DMS 273 (cell line): ENCODE measurements around the gene GOT1.

Source experiments
- DNase-seq: peaks from one replicate; lab custom pipeline; 2025; ENCODE audit not compliant: unreplicated experiment; lab: John Stamatoyannopoulos, UW

GOT1 gene

GRCh38 chr10:99433378-99434020, 3.1 kb upstream of the GOT1 start:
- DNase-seq: peak; percentile 6

GRCh38 chr10:99432881-99433280, 2.5 kb upstream of the GOT1 start:
- no peak for DNase-seq

GRCh38 chr10:99432047-99432446, 1.6 kb upstream of the GOT1 start:
- no peak for DNase-seq

DNA sequence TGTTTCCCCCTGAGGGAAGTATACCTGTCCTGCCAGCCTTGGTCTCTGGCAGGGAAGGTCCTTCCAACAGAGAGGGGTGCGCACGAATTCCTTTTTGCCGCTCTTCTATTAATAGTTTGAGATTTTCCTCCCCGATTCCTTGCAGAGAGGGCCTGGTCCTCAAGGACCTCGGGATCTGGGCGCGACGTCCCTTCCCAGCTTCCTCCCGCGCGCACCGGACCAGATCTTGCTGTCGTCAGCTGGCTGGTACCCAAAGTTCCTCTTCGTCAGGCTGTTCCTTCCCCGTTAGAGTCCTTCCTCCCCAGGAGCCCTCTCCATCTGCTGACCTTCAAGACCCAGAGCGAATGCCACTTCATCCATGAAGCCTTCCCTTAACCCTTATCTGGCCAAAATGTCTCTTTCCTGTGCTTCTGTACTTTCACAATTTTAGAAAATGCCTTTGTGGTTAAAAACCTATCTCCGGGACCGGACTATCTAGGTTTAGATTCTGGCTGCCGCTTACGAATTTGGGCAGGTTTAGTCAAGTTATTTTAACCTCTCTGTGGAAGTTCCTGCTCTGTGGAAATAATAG, 851 bp upstream of the GOT1 start:
- DNase-seq: peak; percentile 75

DNA sequence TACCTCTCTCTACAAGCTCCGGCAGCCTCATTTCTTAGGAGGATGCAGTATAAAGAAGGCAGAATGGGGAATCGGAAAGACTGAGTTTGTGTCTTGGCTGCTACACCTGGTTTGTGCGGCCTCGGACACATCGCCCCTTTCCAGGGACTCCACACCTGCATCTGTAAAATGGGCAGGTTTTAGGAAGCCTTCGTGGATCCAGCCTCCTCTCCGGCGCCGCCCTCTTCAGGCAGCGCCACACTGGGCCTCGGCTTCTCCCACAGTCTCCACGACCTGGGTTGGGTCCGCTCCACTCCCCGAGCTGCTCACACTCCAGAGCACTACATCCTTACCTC, 341 bp downstream of the GOT1 start:
- no peak for DNase-seq

DNA sequence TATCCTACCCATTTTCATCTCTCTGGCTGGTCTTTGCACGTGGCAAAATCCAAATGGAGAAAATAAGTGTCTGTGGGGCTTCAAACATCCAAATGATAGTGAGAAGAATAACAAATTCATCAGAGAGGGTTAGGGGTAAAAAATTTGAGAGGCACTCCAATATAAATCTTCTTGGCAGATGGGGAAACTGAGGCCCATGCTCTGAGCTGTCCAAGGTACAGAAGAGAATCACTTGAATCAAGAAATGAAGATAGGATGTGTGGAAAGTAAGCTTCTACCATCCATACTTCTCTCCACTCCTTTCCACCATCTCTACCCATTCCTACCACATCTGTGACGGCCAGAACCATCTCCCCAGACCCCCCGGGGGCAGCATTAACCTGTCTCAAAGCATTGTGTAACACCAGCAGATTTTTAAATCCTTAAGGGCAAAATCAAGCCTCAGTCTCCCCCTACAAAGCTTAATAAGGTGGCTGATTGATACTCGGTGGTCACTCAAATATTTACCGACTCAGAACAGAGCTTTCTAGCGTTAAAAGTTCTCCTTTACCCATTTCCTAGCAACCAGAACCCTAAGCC, 818 bp downstream of the GOT1 start:
- peak; percentile 12 for DNase-seq

GRCh38 chr10:99427566-99428190, 2.7 kb downstream of the GOT1 start:
- DNase-seq: no peak

GRCh38 chr10:99426689-99427088, 3.7 kb downstream of the GOT1 start:
- DNase-seq: no peak

DNA sequence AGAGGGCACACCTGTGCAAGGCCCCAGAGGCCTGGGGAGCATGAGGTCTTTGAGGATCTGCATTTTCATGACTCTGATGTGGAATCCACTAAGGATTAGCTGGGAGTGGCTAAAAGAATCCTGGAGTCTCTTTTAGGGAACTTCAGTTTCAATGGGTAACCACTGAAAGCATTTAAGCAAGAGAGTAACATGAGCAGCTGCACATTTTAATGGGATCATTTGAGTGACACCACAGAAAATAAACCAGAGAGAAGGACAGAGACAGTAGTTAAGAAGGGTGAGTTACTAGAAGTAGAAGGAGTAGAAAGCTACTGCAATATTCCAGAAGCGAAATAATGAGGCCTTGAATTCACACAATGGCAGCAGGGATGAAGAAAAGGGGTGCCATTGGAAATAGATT, 5.2 kb downstream of the GOT1 start:
- no peak for DNase-seq

- no peak for DNase-seq
Measured at GRCh38 chr10:99424656-99425055, 5.8 kb downstream of the GOT1 start.

DNA sequence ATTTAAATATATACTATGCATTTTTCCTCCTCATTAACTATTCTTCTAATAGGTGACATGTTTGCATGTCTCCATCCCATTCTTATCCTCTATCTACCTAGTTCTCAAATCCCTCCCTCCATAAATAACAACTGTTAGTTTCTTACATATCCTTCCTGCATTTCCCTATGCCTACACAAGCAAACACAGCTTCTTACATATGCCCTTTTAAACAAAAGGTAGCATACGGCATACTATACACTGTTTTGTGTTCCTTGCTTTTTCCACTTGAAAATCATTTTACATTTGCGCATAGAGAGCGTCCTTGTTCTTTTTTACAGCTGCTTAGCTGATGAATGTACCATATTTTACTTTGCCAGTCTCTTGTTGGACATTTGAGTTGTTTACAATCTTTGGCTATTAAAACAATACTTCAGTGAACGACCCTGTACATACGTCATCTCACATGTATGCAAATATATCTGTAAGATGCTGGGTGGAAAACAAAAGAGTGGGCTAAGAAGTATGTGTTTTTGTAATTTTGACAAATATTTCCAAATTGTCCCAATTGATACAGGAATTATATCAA, 7.8 kb downstream of the GOT1 start:
- no peak for DNase-seq

GRCh38 chr10:99421233-99421739, 9.1 kb downstream of the GOT1 start:
- DNase-seq: no peak

GRCh38 chr10:99419688-99420087, 10.7 kb downstream of the GOT1 start:
- no peak for DNase-seq

- no peak for DNase-seq
Measured at GRCh38 chr10:99418910-99419624, 11.4 kb downstream of the GOT1 start.

DNA sequence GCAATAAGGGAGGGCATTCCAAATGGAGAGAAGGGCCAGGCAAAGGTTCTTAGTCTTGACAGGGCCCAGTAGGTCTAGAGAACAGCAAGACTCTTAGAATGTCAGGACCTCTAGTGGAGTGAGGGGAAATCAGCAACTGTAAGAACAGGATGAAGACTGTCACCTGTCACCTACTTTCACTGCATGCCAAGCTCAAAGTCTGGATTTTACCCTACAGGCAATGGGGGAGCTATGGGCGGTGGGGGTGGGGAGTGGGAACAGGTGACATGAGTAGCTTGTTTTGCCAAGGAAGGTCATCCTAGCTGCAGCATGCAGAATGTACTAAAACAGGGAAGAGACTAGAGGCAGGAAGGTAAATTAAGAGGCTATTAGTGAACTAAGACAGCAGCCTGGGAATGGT, 18.3 kb downstream of the GOT1 start:
- DNase-seq: no peak

- no peak for DNase-seq
Measured at GRCh38 chr10:99411546-99411945, 18.9 kb downstream of the GOT1 start.

DNA sequence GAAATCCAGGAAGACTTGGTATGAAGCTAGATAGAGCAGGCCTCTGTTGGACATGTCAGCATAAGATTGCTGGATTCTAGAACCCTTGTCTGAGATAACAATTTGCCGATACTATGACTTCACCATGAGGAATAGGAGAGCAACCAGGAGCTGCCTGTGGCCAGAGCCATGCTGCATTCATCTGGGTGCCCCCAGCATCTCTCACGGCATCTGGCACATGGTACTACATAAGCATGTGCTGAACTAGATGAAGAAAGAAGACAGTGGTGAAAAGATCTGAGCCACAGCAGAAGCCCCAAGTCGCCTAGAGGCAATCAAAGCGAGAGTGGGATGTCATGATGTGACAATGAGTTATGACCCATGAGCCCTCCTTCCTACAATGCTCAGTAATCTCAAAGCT, 19.5 kb downstream of the GOT1 start:
- DNase-seq: no peak

DNA sequence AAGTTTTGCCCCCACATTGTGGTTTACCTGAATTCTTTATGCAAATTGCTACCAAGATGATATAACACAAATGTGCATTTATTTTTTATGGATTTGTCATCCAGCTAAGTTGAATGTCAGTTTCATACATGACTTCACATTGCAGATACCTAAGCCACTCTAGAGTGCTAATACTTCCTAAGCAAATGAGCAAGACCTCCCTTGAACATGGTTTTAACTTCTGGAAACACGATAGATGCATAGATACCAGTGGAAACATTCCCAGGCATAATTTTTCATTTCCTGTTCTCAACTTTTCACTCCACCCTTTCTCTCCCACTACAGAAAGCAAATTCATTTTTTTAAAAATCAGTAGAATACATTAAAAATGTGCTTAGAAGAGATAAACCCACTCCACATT, 20.3 kb downstream of the GOT1 start:
- DNase-seq: no peak

DNA sequence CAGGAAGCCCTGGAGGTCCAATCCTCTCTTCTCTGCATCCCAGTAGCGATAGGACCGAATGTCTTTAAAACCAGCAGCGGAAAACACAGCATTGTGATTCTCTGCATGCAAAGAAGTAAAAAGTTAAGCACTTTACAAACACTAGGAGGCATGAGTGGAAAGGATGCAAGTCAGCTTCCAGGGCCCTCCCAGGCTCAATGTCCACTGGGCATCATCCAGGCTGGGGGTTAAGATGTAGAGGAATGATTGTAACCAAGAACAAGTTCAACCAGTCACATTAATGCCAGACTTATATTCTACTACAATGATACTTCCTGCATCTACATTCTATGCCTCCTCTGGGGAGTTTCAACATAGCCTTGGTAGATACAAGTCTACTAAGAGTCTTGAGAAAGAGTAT, 24.3 kb downstream of the GOT1 start:
- no peak for DNase-seq

DNA sequence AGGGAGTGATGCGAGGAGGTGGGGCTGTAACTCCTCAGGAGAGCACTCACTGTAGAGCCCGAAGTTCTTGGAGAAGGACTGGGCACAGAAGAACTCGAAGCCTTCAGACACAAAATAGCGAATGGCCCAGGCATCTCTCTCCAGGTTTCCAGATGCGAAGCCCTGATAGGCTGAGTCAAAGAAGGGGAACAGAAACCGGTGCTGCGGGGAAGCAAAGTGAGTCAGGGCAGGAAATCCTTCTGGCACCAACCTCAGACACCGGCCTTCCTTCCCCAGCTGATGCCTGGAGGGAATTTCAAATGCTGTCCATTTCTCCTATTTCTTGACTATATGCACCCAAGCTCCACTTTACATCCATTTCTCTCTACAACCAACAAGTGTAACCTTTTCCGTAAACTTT, 26.8 kb downstream of the GOT1 start:
- DNase-seq: no peak

DNA sequence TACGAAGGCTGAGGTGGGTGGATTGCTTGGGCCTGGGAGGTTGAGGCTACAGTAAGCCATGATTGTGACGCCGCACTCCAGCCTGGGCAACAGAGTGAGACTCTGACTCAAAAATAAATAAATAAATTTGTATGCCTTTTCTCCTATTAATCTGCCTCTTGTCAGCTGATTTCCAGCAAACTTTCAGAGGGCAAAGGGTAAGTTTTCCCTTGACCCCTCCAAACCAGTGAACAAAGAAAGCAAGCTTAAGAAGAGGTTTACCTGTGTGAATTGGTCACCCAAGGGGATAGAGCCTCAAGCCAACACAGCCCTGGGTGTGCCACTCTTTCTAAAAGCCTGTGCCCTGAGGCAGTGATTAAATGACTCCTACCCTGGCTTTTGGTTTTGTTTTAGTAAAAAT, 30.8 kb downstream of the GOT1 start:
- DNase-seq: no peak
